GM18498 (cell line): Measurements from ENCODE around the gene NLRC5.

Experiments used
- ATAC-seq: cut with Tn5 transposase; IDR thresholded peaks from one replicate; pipeline ENCODE4 v1.9.1; 2021; ENCODE audit warnings: mild to moderate bottlenecking, moderate library complexity; ENCODE audit not compliant: unreplicated experiment

NLRC5 gene

DNA sequence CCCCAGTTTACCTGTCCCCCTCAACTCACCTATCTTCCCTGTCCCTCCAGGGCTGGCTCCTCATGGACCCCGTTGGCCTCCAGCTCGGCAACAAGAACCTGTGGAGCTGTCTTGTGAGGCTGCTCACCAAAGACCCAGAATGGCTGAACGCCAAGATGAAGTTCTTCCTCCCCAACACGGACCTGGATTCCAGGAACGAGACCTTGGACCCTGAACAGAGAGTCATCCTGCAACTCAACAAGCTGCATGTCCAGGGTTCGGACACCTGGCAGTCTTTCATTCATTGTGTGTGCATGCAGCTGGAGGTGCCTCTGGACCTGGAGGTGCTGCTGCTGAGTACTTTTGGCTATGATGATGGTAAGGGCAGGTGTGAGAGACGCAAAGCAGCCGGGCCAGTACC is 31.3 kb downstream of the NLRC5 start:
- ATAC-seq: no peak

DNA sequence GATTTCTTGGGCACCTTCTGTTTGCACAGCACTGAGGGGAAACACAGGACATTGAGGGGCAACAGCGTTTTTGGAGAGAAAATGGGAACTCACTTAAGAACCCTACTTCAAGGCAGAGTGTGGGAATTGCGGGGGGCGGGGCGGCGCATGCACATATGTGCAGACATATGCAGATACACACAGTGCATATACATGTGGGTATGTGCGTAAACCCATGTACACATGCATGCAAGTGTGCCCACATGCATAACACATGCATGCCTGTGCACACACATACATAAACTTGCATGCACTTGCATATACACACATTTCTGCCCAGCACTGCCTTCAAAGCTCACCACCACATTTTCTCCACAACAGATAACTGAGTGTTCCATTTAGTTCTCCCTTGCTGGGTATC is 32.4 kb downstream of the NLRC5 start:
- ATAC-seq: no peak

GRCh38 chr16:57022445-57022844 is 33.1 kb downstream of the NLRC5 start:
- ATAC-seq: no peak

GRCh38 chr16:57023541-57024249 is 34.3 kb downstream of the NLRC5 start:
- no peak for ATAC-seq

GRCh38 chr16:57024894-57025680 is 35.7 kb downstream of the NLRC5 start:
- ATAC-seq: no peak

DNA sequence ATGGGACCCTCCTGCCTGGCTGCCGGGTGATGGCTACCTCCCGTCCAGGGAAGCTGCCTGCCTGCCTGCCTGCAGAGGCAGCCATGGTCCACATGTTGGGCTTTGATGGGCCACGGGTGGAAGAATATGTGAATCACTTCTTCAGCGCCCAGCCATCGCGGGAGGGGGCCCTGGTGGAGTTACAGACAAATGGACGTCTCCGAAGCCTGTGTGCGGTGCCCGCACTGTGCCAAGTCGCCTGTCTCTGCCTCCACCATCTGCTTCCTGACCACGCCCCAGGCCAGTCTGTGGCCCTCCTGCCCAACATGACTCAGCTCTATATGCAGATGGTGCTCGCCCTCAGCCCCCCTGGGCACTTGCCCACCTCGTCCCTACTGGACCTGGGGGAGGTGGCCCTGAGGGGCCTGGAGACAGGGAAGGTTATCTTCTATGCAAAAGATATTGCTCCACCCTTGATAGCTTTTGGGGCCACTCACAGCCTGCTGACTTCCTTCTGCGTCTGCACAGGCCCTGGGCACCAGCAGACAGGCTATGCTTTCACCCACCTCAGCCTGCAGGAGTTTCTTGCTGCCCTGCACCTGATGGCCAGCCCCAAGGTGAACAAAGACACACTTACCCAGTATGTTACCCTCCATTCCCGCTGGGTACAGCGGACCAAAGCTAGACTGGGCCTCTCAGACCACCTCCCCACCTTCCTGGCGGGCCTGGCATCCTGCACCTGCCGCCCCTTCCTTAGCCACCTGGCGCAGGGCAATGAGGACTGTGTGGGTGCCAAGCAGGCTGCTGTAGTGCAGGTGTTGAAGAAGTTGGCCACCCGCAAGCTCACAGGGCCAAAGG is 36.8 kb downstream of the NLRC5 start:
- no peak for ATAC-seq

- no peak for ATAC-seq
Measured at GRCh38 chr16:57026778-57027062, 37.4 kb downstream of the NLRC5 start.

GRCh38 chr16:57027067-57027466 is 37.7 kb downstream of the NLRC5 start:
- ATAC-seq: no peak

- ATAC-seq: no peak
Measured at GRCh38 chr16:57028086-57028485, 38.7 kb downstream of the NLRC5 start.

GRCh38 chr16:57029161-57030160 is 40.1 kb downstream of the NLRC5 start:
- no peak for ATAC-seq

DNA sequence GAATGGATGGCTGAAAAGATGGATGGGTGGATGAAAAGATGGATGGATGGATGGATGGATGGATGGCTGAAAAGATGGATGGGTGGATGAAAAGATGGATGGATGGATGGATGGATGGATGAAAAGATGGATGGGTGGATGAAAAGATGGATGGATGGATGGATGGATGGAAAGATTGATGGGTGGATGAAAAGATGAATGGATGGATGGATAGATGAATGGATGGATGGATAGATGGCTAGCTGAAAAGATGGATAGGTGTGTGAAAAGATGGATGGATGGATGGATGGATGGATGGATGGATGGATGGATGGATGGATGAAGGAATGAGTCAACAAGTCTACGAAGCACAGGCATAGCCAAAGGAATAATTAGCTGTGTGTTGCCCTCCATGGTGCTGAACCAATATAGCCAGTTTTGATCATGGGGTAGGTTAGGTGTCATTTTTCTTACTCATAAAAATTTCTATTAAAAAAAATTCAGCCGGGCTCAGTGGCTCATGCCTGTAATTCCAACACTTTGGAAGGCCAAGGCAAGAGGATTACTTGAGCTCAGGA is 41.1 kb downstream of the NLRC5 start:
- no peak for ATAC-seq

DNA sequence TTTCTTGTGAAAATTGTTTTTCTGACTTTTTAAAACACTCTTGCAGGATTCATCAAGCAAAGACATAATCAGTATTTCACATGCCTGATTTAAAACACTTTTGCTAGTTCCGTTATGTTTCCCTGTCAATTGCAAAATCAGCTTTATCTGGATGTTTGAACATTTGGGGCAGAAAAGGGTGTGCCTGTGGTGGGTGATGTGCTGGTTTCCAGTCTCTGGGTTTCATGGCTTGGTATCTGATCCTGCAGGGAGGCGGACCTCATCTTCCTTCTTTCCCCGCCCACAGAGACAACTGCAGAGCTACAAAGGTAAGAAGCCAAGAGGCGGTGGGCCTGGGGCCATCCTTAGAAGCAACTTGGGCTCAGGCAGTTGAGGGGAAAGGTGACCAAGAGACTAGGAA is 41.8 kb downstream of the NLRC5 start:
- no peak for ATAC-seq

DNA sequence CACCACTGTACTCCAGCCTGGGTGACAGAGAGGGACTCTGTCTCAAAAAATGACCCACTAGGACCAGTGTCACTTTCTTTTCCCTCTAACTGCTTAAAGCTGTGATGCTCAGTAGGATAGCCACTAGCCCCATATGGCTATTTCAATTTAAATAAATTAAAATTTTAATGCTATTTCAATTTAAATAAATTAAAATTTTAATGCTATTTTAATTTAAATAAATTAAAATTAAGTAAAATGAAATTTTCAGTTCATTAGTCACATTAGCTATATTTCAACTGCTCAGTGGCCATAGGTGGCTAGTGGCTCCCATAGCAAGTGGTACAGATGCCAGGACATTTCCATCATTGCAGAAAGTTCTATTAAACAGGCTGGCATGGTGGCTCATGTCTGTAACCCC is 43.0 kb downstream of the NLRC5 start:
- ATAC-seq: no peak

- ATAC-seq: no peak
Measured at GRCh38 chr16:57032931-57033330, 43.6 kb downstream of the NLRC5 start.

DNA sequence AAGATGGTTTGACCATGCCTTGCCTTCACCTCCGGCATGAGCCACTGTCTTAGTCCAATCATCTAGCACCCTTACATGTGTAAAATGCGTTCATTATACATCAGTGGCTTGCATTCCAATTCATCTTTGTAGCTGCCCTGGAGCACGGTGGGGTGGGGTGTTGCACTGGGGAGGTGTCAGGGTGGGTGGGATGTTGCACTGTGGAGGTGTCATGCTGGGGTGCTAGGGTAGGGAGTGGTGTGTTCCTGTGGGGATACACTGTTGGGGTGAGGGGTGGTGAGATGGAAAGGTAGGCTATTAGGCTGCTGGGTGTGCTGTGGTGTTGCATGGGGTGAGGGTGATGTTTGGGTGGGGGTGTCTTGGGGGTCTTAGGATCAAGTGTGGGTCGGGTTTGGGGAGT is 47.0 kb downstream of the NLRC5 start:
- no peak for ATAC-seq

GRCh38 chr16:57036945-57037344 is 47.6 kb downstream of the NLRC5 start:
- ATAC-seq: no peak

DNA sequence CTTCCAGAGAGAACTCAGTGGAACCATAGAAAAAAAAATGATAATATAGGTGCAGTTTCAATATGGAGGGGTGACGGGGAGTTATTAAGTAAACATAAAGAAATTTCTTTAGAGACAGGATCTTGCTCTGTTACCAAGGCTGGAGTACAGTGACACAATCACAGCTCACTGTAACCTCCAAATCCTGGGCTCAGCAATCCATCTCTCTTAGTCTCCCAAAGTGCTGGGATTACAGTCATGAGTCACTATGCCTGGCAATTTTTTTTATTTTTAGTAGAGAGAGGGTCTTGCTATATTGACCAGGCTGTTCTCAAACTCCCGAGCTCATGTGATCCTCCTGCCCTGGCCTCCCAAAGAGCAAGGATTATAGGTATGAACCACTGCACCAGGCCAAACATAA is 48.8 kb downstream of the NLRC5 start:
- no peak for ATAC-seq

DNA sequence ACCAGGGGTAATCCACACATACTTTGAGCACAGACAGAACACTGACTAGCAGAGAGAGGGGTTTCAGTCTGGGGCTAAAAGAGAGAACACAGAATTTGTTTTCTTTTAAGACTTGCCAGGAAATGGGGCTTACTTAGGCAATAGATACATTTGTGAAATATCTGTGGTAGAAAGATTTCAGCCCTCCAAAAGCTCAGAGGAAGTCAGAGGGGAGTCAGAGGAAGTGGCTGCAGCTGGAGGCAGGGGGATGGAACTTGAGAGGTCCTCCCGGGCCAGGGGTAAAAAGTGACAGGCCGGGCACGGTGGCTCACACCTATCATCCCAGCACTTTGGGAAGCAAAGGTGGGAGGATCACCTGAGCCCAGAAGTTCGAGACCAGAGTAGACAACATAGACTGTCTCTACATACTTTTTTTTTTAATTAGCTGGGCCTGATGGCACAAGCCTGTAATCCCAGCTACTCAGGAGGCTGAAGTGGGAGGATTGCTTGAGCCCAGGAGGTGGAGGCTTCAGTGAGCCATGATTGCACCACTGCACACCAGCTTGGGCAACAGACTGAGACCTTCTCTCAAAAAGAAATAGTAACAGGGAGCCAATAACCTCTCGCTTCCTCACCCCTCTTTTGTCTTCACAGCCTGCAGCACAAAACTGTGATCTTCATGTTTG is 49.9 kb downstream of the NLRC5 start:
- peak; percentile 34 for ATAC-seq

DNA sequence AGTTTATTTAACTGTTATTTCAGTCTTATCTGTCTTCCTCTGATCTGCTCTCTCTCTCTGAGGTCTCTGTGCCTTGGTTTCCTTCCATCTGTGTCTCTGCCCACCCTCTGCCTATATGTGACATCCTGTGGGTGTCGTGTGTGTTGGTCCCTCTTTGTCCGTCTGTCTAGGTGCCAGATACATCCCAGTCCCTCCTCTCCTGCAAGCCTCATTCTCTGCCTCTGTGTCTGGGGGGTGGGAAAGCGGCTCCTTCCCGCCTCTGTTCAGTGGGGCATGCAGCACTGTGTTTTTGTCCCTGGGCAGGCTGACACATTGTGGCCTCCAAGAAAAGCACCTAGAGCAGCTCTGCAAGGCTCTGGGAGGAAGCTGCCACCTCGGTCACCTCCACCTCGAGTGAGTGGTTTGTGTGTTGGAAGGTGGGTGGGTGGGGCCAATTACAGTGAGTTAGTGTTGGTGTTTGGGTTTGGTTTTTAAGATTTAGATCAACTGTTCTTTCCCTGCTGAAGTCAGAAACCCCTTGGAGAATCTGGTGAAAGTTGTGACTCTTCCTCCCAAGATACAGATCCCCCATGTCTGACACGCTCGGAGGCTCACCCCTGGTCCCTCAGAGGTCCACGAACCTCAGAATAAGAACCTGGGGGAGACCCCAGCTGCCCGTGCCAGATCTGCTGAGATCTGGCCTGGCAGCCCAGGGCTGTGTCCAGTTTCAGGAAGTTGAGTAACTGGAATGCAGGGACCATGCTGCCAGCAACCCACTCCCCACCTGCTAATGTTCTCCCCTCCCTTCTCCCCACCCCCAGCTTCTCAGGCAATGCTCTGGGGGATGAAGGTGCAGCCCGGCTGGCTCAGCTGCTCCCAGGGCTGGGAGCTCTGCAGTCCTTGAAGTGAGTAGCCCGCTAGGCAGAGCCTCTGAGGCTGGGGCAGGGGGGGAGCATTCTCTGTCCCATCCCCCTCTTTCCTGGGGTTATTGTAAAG is 52.1 kb downstream of the NLRC5 start:
- peak; percentile 37 for ATAC-seq
